Activated CD8-positive, alpha-beta memory T cell treated with anti-CD3 and anti-CD28 coated beads for 36 hours (primary cell): ENCODE results near the gene LPAR6. TPM values are rescaled to one million over a fixed set of nuclear protein-coding genes. Genes with fewer than 3 reads are reported as not detected.

Source experiments
- CTCF ChIA-PET: fragments of 350-600 bp; sonication (Branson Sonifier 250); formaldehyde crosslinking; loops from one replicate; lab custom pipeline; 2021; ENCODE audit warnings: antibody characterized with exemption; lab: Charles Lee
- POLR2A ChIA-PET: fragments of 350-600 bp; sonication (Branson Sonifier 250); formaldehyde crosslinking; loops from one replicate; lab custom pipeline; 2021; ENCODE audit warnings: antibody characterized with exemption; lab: Charles Lee
- total RNA-seq, 2 experiments: library from RNA; stranded (reverse); gene quantifications; one replicate each; pipeline ENCODE4 v1.2.3, GENCODE V29; 2021

Gene LPAR6
- total RNA-seq, 2 experiments from 2014 or later: 5.0 to 5.3 TPM

DNA sequence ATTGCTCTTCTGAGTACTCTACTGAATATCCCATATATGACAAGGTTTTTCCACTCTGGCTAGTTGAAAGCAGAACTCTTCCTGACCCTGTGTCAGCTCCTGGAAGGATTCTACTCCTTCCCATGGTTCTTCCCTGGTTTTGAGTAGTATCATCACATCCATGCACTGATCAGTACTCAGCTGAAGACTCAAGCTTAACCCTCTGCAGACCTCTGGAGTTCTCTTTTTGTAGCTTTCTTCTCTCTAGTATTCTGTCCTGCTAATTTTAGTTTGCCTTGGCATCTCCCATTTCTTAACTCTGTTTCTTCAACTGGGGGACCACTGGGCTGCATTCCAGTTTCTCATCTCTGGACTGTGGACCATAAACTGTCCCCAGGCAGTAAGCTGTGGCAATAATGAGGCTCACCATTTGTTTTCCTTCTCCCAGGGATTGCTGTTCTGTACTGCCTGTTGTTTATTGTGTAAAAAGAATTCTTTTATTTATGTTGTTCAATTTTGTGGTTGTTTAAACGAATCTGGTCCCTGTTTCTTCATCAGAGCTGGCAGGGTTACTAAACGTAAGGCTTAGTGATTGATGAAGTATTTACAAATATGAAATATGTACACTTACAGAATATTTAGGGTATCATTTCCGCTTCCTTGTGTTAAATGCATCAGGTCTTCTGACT lies 19.7 kb downstream of the LPAR6 start:
- CTCF ChIA-PET: interaction anchor here (0.6 kb wide), 1 partner anchor 250 kb away, joined by 3 read pairs; no protein-coding TSS in a partner anchor
- POLR2A ChIA-PET: interaction anchor here (0.7 kb wide), 1 partner anchor 10 kb away, joined by 3 read pairs; no protein-coding TSS in a partner anchor

DNA sequence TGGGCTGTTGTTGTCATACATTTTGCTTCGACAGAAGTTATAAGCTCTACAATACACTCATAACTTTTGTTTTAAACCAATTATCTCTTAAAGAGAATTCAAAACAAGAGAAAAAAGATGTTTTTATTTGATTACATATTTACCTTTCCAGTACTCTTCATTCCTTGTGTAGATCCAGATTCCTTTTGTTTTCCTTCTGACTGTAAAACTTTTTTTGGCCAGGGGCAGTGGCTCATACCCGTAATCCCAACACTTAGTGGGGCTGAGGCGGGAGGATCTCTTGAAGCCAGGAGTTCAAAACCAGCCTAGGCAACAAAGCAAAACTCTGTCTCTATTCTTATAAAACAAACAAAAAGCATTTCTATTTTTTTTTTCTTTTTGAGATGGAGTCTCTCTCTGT lies 21.7 kb downstream of the LPAR6 start:
- POLR2A ChIA-PET: no interaction called here
- CTCF ChIA-PET: no interaction called here

DNA sequence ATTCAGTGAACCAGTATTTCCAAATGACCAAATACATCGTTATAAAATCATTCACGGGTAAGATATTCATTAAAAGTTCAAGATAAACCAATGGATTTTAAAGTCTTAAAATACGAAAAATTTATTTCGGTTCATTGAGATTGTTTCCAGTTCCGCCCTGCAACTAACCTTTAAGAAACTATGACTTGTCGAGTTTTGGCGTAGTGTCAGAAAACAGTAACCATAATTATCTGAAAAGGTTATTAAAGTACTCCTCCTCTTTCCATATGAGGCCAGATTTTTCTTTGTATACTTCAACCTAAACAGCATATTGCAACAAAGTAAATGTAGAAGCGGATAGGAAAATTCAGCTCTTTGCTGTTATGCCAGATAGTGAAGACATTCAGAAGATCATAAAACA lies 26.1 kb downstream of the LPAR6 start:
- ChIA-PET POLR2A (no interaction called here), CTCF (no interaction called here)

DNA sequence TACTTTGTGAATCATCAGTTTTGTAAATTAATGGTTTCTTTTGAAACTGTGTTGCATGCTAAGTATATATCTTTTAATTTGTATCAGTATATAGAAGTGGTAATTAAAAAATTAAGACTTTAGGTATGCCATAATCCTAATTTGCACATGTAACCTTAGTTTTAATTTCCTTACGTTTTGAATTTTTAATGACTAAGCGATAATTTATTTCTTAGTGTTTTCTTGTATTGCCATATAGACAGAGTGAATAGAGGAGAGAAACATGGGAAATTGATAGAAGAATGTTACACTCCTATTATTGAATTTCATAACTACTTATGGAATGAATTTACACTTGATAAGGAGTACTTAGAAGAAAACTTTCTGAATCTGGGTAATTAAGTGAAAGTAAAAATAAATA lies 29.5 kb downstream of the LPAR6 start:
- CTCF ChIA-PET: no interaction called here
- POLR2A ChIA-PET: no interaction called here

DNA sequence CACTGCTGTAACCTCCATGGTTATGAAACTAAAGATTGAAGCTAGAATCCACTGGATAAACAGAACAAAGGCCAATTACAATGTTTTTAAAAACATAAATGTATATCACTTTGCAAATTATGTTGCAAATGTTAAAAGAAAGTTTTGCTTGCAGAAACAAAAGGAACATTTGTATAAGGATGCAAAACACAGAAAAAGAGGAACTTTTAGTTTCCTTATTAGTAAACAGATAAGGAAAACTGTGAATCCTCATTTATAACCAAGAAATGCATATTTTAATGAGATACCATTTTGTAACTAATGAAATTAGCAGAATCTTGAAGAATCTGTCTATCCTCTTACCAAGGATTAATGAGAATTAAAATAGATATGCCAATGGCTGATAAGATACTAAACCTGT lies 32.3 kb downstream of the LPAR6 start:
- POLR2A ChIA-PET: no interaction called here
- CTCF ChIA-PET: interaction anchor here (0.5 kb wide), 1 partner anchor 200 kb away, joined by 4 read pairs; no protein-coding TSS in a partner anchor

DNA sequence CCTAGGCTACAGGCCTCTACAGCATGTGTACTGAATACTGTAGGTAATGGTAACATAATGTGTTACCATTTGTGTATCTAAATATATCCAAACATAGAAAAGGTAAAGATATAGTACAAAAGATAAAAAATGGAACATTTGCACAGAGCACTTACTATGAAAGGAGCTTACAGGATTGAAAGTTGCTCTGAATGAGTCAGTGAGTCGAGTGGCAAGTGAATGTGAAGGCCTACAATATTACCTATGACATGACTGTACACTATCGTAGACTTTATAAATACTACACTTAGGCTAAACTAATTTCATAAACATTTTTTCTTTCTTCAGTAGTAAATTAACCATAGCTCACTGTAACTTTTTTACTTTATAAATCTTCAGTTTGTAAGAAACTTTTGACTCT lies 35.1 kb downstream of the LPAR6 start:
- POLR2A ChIA-PET: interaction anchor here (0.6 kb wide), 1 partner anchor 1415 kb away, joined by 3 read pairs; no protein-coding TSS in a partner anchor
- CTCF ChIA-PET: no interaction called here

DNA sequence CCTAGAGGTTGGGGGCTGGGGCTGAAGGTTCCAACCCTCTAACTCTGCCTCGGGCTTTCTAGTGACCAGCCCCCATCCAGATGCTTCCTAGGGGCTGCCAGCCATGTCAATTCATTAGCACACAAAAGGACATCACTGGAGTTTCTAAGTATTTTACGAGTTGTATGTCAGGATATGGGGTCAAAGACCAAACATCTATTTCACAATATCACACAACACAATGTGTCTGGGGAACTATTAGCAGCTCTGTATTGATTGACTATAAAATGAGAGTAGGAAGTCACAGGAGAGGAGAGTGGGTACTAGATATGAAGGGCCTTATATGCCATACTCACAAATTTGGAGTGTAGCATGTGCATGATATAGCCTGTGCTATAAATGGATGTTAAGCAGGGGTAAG lies 42.1 kb downstream of the LPAR6 start:
- ChIA-PET CTCF (no interaction called here), POLR2A (no interaction called here)

DNA sequence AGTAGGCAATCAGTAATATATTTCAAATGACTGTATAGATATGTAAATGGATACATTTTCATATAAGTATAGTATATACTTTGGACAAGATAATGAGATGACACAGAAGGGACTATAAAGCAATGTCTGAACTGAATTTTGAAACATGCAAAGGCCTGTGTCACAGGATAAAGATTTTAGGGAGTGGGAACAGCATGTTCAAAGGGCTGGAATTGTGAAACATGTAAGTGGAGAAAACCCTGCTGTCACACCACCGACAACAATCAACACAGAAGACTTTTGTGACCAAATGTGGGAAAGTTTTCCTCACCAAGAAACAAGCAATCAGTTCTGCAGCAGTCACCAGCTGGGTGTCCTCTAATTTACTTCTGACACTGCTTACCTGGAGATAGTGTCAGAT lies 42.9 kb downstream of the LPAR6 start:
- POLR2A ChIA-PET: no interaction called here
- CTCF ChIA-PET: no interaction called here

Other genes starting within 250 kb of the LPAR6 start
- 10 to 100 TPM; 76.7 to 77.5 TPM for gene ITM2B, start 179.9 kb downstream of the LPAR6 start, total RNA-seq
- gene RB1, start 109.4 kb downstream of the LPAR6 start, total RNA-seq: 10 to 100 TPM; 34.1 to 36.9 TPM
- 1 to 10 TPM; 2.7 to 3.0 TPM for gene RCBTB2, start 120.0 kb upstream of the LPAR6 start, total RNA-seq
- gene CYSLTR2, start 240.8 kb upstream of the LPAR6 start, total RNA-seq: 1 to 10 TPM; 1.1 to 1.2 TPM